NCI-H187 treated with DMSO at 0.1 percent for 48 hours (cell line): ENCODE measurements around the gene ADCY2.

ENCODE experiments used
- DNase-seq: peaks from one replicate; lab custom pipeline; 2025; lab: John Stamatoyannopoulos, UW

ADCY2 gene

DNA sequence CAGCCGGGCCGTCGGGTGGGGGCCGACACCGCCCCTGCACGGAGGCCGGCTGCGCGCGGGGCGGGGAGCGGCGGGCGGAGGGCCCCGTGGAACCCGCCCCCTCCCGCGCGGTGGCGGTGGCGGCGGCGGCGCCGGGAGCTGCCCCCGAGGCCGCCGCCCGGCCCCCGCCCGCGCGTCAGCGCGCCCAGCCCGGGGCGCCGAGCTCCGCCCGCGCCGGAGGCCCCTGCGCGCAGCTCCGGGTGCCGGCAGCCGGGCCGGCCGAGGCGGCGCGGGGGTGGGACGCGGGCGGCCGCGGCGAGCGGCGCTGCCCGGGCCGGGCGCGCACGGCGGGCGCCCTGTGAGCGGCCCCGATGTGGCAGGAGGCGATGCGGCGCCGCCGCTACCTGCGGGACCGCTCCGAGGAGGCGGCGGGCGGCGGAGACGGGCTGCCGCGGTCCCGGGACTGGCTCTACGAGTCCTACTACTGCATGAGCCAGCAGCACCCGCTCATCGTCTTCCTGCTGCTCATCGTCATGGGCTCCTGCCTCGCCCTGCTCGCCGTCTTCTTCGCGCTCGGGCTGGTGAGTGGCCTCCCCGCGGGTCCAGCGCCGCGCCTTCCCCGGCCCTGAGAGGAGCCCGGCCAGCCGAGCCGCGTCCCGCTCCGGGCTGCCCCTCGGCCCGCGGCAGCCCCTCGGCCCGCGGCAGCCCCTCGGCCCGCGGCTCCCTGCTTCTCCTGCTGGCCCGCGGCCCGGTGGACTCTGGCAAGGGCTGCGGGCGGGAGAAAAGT, at the start of gene ADCY2:
TSS of gene ADCY2 (plus strand) at position 192 of the 766 bp plus-strand sequence. CDS start at position 351, 159 bp downstream.
- DNase-seq: no peak

DNA sequence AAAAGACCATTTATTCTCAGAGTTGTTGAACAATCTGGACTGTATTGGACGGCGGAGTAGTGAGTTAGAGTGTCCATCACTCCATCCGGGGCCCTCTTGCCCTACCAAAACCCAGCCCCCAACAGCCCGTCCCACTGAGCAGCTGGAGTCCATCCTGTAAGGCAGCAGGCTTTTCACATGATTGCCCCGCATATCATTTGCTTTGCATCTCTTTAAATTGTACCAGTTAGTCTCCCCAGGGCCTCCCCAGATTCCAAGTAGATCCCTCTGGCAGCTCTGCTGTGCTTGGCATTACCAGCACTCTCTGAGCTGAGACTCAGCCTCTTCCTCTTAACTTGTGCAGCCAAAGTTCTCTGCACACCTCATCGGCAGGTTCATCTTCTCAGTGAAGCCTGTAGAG, 48.6 kb upstream of the ADCY2 start:
- no peak for DNase-seq

DNA sequence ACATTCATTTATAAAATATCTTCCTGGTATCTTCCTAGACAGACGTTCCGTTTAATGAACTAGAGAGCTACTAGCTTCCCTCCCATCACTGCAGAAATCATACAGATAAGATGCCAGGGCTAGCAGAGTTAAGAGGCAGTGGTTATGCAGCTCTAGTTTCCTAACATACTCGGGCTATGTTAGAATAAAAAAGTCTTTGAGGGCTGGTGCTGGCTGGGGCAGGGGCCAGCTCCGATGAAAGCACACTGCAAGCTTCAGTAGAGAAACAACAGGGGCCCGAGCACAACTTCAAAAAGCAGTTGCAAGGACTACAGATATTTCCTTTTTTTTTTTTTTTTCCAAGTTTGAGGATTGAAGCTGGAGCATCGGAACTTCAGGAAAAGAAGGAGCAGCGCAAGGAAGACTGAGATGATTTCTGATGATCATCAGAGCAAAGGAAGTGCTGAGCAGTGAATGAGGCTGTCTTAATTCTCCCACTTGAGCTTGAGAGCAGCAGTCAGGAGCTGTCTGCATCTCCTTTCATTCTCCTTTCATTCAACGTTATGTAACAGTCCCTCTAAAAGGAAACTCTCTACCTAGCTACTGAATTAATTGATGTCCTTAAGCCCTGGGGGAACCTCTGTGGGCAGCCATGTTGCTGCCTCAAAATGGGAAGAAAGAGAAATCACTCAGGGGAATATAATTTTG, 47.6 kb upstream of the ADCY2 start:
- DNase-seq: peak; percentile 12

DNA sequence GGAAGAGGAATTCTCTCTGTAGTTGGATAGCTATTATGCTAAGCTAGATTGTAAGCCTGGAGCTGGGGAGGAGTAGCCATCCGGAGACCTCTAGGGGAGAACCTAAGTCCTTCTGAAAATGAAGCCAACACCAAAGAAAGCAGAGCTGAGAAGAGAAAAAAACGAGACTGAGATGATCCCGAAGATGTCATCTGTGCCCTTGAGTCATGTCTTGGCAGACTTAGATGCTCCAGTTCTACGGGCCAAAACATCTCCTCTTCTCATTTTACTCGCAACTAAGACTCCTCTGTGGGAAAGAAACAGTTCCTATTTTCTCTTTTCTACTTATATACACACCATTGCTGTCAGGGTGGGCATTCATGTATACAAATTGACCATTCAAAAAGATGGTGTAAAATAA, 34.3 kb upstream of the ADCY2 start:
- no peak for DNase-seq

DNA sequence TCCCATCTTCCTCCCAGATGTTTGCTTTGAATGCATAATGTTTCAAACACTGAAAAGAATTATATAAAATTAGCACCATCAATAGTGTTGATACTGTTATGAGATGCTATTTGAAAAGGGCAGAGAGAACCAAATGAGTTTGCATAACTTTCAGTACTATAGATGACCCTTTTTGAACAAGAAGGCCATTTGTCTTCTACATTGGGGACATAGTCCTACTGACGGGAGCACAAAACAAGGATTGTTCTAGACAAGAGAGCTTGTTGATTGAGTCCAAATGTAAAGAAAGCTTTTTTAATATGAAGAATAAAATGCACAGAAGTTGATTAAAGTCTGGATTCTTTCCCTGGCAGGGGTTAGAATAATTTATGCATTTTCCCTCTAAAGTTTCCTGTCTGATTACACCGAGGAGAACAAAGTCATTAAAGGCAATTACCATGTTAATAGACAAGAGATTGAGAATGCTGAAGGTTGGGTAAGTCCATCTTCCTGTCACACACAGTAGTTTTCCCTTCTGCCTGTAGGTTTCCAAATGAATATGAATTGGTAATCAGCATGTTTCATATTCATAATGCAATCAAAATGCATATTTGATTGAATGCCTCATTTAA, 32.8 kb upstream of the ADCY2 start:
- DNase-seq: no peak

DNA sequence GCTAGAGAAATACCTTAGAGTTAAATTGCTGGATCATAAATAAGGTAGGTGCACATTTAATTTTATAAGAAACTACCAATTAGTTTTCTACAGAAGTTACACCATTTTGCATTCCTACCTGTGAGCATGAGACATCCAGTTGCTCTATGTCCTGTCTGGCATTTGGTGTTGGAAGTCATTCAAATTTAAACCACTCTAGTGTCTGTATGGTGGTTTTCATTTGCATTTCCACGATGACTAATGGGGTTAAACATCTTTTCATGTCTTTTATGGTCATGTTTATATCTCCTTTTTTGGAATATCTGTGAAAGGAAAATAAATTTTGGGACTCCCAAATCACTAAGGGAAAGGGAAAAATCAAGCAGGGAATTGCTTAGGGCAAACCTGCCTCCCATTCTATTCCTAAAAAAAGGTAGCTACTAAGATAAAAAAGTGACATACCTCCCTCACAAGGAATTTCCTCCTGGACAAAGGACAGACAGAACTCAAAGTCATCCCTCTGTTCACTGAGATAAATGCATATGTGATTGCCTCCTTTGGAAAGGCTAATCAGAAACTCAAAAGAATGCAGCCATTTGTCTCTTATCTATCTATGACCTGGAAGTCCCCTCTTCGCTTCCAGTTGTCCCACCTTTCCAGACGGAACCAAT, 31.6 kb upstream of the ADCY2 start:
- no peak for DNase-seq

DNA sequence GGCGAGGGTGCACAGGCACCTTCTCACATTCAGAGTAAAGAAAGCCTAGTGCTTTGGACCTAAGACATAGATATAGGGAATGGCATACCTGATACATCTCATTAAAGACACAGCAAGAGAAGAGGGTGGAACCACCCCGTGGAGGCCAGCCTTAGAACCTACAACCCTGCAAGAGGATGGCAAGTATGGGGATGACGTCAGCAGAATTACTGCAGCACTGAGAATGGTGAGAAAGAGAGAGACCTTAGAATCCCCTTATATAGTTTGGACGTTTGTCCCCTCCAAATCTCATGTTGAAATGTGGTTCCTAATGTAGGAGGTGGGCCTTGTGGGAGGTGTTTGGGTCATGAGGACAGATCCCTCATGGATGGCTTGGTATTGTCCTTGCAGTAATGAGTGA, 28.2 kb upstream of the ADCY2 start:
- no peak for DNase-seq

DNA sequence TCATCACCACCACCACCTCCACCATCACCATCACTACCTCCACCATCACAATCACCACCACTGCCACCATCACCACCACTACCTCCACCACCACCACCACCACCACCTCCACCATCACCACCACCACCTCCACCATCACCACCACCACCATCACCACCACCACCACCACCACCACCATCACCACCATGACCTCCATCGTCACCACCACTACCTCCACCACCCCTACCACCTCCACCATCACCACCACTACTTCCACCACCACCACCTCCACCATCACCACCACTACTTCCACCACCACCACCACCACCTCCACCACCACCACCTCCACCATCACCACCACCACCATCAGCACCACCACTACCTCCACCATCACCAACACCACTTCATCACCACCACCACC, 23.5 kb upstream of the ADCY2 start:
- DNase-seq: no peak

DNA sequence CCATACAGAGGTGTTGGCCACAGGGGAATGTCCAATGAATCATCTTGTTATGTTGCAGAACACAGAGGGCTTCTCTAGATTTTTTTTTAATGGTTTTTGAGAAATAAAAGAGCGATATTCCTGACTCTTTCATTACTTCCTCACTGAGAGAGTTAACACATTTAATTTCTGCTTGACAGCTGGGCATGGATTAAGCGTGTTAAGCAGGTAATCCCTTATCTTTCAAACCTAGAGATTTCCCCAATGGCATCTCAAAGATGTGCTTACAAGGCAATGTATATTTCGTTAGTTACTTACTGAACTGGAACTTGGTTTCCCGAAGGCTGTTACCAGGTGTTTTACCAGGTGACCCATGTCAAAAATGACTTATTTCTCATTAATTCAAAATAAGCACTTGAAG, 21.8 kb upstream of the ADCY2 start:
- no peak for DNase-seq

DNA sequence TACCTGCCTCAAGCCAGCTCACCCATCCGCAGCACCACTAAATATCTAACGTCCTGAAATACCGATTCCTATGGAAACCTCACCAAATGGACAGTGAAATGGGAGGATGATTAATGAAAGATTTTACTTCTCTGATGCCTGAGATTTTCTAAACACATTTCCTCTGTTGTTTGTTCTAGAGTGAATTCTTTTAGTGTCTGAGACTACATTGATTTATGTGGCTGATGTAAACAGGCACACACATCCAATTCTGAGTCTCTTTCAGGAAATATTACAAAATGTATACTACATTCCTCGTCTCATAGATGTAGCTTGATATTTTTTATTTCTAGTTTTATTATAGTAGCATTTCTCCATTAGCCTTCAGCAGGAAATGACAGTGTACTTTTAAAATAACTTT, 20.5 kb upstream of the ADCY2 start:
- DNase-seq: no peak

DNA sequence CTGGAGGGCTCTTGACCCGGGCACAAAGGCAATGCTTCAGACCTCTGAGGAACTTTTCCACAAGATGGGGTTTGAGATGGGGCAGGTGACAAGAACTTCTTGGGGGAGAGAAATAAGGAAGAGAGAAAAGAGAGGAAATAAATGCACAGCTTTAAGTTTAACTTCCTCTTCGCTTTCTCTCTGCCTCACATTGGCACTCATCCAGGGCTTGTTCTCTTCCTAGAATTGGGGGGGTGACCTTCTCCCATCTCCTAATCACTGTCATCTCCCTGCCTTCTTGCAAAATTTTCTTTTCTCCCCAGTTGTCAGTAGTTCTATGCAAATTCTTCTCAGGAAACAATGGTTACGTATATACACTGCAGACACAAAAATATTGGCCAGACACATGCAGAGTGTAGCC, 19.1 kb upstream of the ADCY2 start:
- no peak for DNase-seq

DNA sequence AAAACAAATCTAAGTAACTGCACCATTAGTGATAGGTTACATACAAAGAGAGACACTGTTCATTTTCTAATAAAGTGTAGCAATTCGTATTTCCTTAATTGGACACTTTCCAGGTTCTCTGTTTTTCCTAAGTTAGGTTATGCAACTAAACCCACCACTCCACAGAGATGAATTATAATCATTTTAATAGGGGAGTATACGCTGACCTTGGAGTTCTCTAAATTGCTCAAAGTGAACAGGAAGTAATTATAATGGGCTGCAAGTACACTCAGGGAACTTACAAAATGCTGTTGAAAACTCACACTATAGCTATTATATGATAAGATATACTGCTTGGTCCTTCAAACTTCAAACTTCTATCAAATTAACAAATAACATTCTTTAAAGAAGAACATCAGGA, 18.2 kb upstream of the ADCY2 start:
- no peak for DNase-seq

DNA sequence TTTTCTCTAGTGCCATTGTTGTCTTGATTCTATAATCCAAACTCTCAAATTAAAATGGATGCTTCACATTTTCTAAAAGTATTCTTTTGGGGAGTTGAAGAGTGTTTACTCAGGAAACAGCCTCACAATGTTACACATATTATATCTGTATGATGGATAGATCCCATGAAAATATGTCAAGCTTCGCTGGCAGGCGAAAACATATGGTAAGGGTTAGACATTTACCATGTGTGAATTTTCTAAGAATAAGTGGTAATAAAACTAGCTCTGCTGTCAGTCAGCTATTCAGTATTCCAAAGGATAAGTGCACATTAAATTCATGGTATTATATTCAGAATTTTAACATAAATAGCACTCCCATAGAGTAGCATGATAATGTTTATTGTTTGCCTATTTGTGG, 13.3 kb upstream of the ADCY2 start:
- peak; percentile 20 for DNase-seq

DNA sequence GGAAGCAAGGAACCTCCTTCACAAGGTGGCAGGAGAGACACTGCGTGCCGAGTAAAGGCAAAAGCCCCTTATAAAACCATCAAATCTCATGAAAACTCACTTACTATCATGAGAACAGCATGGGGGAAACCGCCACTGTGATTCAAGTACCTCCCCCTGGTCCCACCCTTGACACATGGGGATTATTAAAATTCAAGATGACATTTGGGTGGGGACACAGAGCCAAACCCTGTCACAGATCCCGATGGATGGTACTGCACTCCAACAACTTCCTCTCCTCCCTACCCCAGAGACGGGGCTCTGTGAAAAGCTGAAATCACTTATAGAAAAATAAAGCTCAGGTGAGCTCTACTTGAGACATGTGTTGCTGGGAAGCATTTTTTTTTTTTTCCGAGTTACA, 10.3 kb upstream of the ADCY2 start:
- no peak for DNase-seq

DNA sequence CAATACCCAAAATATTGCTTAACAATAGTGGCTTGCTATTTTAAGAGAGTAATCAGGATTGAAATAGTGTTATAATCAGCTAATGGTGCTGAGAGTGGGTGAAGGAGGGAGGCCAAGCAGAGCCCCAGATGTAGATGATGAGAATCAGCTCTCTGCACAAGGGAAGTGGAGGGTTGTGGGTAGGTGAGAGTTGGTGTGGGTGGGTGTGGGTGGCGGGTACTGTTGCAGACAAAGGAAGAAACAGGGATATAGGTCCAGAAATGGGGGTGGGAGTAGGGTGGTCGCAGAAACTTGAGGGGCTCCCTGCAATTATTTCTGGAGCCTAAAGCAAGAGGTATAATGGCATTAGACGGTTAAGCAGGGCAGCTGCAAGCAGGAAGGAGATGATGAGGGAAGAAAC, 7.4 kb upstream of the ADCY2 start:
- no peak for DNase-seq

DNA sequence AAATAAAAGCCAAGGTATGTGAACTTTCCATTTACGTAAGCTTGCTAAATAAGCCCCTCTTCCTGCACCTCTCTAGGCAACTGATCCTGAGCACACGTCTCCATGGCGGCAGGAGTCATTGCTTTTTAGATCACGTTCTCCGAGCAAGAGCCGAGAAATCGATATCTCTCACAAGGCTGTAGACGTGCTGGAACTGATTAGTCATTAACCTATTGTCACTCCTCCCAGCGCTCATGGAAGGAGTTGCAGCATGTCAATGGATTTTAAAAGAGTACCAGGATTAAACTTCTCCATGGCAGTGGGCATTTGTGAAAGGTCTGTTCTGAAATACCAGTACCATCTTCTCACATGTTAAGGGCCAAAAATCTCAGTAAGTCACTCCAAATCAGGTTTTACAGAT, 4.7 kb upstream of the ADCY2 start:
- no peak for DNase-seq

DNA sequence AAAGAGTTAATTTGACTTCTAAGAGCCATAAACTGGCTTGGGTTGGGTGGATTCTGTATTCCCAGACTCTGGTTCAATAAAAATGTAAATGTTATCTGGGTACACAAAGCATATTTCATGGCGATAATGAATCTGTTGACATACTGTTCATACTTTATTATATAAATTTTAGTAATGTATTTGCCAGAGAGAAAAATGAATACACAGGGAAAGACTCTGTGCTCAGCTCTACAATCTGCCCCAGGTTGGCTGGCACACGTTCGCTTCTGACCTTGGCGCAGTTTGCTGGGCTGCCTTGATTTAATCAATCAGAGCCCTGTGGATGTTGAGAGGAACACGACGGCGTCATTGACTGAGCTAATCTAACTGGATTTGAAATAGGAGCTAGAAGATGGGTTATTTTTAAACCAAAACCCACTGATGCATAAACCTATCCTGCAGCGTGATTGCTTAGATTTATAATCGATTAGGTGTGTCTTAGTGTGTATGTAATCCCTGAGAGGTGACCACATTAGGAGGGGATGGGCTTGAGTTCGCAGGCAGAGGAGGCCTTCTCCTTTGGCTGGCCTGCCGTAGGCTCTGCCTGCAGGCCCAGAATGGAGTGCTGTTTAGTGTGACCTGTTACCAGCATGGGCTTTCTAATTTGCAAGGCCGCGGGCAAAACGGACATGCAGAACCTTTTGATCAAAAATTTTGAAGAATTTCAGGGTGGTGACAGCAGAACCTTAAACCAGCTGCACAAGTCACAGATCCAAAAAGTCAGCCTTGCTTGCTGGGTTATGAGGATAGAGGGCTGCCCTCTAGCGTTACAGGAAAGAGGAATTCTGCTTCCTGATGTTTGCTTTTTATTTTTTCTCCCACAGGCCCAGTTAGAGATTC, 3.9 kb upstream of the ADCY2 start:
- no peak for DNase-seq

DNA sequence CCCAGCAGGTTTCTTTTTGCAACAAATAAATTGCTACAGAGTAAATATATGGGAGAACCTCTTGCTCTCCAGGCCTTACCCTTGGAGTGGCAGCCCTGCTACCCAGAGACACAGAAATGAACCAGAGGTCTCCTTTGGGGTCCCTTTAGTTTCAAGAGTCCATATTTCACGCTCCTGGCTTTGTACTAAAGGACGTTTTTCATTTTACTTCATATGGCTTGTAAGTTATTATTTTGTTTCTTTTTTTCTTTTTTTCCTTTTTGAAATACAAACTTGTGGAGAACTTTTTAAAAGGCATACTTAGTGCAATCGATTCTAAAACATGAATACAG, 3.3 kb upstream of the ADCY2 start:
- DNase-seq: no peak

DNA sequence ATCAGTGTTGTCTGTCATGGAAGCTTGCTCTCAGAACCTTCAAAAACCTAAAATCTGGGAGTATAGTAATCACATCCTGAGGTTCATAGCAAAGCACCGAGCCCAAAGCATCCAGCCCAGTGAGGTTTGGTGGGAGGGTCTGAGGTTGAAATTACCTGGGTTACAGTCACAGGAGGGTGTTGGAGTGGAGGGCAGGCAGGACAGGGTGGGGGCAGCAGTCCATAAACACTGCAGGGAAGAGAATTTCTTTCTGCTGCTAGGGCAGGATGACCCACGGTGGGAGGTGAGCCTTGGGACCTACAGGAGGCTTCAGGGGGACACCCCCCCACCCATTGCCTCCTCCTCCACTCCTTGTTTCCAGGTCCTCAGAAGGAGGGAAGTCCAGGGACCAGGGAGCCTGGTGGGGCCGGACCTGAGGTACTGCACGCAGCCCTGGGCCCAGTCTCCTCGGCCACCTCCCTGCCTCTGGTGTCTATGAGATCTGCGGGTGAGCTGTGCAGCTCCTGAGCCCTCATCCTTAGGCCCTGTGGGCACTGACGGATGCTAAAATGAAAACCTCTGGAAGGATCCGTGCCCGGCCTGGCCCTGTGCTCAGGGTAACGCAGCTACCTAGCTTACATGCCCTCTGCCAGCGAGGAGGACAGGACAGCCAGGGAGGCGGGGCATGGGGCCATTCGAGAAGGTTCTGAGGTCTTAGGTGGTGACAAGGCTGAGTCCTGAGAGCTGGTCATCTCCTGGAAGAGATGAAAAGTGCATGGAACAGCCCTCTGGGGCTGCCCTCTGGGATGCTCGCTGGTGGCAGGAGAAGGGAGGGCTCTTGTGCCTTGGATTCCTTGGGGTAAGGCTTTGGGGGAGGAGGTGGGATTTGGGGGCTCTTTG, 1.8 kb upstream of the ADCY2 start:
- no peak for DNase-seq

DNA sequence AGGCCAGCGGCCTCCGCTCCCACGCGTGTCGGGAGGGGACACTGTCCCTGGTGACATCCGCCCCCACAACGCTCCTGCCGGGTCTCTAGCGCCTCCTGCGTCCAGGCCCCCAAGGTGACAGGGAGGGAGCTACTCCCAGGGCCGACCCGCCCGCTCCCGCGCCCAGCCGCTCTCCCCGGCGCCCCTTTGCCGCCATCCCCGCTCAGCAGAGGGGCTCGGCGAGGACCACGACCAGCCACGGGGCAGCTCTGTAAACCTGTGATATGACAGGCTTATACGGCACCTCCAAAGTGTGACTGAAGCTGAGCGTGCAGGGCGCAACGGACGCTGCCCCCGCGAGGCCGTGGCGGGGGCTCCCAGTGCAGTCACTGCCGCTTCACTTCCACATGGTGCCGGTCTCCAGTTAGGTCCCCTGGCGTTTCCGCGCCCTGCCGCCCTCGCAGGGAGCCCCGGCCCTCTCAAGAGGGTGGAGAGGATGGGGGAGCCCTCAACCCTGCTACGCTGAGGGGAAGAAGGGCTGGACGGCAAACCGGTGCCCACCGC, 978 bp upstream of the ADCY2 start:
- no peak for DNase-seq
